HG02943 (cell line): ENCODE data around the gene KANSL3.
"Not testable (repeated sequence)": the region's sequence is repeated elsewhere in the genome, so short reads cannot be mapped to it uniquely, and the experiment has no call there.

ENCODE experiments used
- ATAC-seq: cut with Tn5 transposase; IDR thresholded peaks from one replicate; pipeline ENCODE4 v1.9.1; 2021; ENCODE audit warnings: mild to moderate bottlenecking, low read depth, moderate library complexity; ENCODE audit not compliant: unreplicated experiment

KANSL3 gene

DNA sequence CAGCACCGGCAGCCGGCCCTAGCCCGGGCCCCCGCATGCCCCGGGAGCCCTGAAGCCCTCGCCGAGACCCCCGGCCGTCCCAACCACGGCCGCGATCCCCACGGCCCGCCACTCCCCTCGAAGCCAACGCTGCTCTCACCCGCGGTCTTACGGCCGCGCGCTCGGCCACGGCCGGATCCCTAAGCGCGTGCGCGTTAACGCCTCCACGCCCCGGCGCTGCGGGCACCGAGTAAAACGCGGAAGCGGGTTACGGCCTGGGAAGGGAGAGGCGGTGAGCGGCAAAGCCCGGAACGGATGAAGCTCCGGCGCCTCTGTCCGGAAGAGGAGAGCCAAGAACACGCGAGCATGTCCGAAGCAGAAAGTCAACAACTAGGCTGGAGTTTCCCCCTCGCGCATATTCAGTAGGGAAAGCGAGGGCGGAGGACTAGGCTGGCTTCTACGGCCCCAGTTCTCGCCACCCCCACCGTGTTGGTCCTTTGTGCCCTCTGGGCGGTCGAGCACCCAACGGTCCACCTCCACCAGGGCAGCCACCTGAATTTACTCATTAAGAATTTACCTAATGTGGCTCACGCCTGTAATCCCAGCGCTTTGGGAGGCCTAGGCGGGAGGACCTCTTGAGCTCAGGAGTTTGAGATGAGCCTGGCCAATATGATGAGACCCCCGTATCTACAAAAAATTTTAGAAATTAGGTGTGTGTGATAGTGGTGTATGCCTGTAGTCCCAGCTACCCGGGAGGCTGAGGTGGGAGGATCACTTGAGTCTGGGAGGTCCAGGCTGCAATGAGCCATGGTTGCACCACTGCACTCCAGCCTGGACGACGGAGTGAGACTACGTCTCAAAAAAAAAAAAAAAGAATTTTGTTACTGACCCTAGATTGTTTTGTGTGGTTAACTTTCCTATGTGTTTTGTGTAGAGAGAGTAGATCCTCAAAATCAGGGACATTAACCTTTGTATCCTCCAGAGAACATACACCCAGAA is at the start of gene KANSL3:
Gene KANSL3 (minus strand): TSS at position 169 of the 978 bp plus-strand sequence. CDS start 1,177 bp downstream, outside the sequence.
- peak; percentile 67 for ATAC-seq

DNA sequence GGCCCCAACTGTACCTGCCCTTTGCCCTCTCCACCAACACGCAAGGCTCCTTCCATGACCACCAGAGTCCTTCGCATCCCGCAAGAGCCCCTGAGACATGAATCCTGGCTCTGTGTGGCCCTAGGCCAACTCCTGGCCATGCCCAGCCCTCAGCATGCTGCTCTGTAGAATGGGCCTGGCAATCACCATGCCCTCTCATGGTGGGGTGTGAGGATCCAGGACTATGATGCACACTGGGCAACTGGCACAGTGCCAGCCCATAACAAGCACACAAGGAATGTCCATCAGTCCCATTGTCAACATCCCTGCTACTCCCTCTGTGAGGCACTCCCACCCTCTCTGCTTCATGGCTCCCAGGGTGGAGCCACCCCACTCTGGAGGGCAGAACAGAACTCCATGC is 49.2 kb upstream of the KANSL3 start:
- ATAC-seq: no peak

DNA sequence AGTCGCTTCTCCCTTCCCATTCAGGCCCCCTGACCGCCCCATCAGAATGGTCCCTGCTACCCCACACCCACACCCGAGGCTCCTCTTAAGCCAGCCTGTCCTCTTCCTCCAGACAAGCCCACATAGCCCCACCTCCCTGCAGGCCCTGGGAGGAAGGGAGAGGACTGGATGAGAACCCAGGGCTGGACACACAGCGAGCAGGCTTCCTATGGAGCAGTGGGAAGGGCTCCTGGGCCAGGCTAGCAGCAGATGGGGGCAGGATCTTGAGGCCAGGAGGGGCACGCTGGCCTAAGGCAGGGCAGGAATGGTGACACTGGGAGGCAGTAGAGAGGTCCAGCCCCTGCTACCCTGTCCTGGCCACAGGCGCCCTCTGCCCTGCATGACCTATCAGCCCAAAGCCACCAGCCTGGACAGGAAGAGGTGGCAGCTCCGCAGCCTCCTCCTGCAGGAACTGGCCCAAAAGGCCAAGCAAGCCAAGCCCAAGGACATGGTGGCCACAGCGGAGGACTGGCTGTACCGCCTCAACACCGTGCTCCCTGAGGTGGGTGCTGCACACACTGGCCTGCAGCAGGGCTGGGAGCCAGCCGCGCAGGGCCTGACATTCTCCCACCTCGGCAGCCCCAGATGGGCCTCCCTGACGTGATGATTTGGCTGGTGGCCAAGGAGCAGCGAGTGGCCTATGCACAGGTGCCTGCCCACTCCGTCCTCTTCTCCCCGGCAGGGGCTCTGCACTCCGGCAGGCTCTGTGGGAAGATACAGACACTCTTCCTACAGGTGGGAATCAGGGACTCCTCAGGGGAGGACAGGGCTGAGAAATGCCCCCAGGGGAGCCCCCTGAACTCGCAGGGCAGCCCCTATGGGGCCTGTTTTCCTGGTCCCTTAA is 47.7 kb upstream of the KANSL3 start:
- ATAC-seq: no peak

DNA sequence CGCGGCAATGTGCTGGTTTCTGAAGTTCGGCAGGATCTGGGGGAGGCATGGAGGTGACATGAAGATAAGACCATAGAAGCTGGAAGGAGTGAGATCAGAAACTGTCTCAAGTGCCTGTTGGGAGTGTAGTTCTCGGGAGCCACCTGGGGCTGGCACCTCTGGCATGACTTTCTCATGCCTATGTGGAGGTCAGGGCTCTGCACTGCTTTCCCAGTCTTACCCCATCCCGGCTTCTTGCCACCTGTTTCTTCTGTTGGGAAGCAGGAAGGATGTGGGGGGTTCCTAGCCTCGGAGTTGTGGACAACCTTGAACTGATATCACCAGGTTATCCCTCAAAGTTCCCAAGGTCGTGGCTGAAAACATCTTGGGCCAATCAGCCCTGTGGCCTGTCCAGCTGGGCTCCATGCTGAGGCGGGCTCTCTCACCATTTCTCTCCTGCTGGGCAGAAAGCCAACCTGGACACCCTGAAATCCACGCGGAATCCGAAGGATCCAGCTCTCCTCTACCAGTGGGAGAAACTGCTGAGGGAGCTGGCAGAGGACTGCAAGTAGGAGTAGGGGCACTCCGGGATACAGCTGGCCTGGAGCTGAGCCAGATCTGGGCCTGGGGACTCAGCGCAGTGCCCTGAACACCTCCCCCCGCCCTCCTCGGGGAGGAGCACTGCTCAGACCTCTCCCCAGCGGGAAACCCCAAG is 46.9 kb upstream of the KANSL3 start:
- no peak for ATAC-seq

DNA sequence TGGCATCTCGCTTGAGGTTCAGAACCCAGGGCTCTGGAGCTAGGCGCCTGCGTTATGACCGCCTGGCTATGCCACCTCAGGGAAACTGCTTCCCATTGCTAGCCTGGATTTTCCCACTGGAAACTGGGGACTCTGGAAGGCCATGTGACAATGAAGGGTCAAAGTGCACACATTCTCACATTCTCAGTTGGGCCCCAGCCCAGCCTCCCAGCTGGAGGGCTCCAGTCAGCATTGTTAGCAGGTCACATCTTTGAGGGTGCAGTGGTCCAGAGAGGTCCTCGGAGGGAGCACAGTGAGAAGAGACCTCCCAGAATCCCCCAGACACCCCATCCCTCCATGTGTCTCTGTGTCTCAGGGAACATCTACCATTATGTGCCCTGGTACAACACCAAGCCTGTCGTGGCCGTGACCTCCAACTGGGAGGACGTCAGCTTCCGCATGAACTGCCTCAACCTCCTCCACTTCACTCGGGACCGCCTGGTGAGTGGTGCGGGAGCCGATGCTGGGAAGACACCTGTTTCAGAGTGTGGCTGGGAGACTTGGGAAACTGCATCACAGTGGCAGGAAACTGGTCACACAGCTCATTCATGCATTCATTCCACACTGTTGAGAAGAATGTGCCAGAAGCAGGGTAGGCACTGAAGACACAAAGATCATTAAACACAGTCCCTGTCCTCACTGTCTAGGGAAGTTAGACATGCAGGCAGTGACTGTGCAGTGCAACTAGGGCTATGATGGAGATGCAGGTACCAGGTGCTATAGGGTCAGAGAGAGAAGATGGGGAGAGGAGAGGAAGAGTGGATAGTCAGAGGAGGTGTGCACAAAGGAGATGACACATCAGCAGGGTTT is 46.1 kb upstream of the KANSL3 start:
- ATAC-seq: no peak

DNA sequence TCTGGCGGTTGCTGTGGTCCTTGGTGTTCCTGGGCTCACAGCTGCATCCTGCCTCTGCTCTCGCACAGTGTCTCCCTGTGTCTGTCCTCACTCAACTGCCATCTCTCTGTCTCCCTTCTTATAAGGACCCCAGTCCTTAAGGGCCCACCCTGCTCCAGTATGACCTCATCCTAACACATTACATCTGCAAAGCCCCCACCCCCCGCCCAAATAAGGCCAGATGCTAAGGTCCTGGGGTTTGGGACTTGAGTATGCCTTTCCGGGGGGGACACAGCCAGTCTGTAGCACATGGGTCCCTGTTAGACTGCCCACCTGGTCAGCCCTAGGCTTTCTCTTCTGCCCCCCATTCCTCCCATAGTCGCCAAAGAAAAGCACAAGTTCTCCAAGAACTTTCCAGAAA is 45.2 kb upstream of the KANSL3 start:
- ATAC-seq: no peak

DNA sequence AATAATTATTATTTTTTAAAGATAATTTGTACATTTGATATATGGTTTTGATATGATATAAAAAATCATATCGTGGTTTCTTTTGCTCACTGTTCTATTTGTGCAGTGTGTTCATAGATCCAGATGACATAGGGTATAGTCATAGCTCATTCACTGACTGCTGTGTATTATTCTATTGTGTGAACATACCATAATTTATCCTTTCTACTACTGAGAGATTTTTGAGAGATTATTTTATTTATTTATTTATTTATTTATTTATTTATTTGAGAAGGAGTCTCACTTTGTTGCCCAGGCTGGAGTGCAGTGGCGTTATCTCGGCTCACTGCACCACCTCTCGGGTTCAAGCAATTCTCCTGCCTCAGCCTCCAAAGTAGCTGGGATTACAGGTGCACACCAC is 43.4 kb upstream of the KANSL3 start:
- no peak for ATAC-seq

DNA sequence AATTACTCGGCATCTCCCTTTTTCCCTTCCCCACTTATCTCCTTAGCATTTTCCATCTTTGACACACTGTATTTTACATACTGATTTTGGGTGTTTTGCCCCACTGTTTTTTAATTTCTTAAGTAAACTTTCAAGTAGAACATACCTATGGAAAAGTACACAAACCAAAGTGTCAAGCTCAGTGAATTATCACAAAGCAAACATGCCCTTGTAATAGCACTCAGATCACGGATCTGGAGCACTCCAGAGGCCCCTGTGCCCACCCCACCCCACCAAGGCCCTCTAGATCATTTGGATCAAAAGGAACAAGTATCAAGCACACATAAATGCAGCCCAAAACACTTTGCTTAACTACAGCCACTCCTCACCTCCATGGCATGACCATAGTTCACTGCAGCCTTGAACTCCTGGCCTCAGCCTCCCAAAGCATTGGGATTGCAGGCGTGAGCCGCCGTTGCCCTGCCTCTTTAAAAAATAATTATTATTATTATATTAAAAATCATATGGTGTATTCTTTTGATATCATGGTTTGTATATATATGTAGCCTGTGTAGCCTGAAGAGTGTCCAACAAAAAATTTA is 42.5 kb upstream of the KANSL3 start:
- no peak for ATAC-seq

DNA sequence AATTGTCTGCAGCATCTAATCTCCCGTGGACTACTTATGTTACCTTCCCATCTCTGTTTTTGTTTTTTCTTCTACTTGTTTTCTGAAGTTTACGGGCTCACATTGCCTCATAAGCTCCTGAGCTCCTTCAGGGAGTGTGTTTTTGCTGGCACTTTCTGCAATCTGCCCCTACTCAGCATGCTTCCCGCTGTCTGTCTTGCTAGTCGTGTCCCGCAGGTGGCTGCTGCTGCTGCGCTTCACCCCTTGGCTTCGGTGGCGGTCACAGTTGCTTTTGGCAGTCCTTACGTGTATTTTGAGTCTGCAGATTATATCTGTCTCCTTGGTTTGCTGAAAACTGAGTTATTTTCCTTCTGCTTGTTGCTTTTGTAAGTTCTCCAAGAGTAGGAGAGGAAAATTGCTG is 41.7 kb upstream of the KANSL3 start:
- no peak for ATAC-seq

DNA sequence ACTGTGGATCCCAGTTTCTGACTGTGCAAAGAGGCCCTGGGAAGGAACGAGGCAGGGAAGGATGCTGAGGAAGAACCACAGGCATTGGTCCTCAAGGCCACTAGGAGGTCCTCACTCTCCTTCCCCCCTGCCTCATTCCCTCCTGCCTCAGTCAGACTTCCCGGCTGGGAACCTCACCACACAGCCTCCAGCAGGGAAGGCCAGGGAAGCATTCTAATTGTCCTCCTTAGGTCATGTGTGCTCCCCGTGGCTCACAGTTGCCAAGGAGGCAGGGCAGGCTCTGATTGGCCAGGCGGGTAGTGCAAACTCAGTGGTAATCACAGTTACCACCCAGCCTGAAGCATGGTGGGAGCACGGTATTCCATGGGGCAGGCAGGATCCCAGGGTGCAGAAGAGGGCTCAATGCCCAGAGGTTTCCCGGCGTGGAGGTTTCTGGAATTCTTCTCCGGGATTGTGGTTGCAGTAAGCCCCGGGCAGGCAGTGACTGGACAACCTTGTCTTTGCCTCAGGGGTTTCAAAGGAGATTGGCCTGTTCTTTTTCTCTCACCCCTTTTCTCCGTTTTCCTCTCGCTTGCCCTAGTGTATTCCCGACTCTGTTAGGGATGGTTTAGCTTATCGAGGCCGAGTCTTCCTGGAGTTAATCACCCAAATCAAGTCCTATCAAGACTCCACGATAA is 31.6 kb upstream of the KANSL3 start:
- ATAC-seq: no peak

DNA sequence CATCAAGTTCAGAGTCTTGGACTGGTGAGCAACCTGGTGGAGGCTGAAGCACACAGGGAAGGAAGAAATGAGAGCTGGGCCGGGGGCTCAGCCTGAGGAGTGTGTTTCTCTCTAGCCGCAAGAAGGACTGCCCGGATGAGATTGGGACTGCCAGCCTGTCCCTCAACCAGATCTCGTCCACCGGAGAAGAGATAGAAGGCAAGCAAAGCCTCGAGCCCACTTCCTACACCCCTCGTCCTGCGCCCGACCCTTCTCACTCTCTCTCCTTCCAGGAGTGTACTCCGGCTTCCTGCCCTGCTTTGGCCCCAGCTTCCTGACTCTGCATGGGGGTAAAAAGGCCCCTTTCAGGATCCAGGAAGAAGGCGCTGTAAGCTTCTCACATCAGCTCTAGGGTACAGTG is 30.7 kb upstream of the KANSL3 start:
- ATAC-seq: no peak

DNA sequence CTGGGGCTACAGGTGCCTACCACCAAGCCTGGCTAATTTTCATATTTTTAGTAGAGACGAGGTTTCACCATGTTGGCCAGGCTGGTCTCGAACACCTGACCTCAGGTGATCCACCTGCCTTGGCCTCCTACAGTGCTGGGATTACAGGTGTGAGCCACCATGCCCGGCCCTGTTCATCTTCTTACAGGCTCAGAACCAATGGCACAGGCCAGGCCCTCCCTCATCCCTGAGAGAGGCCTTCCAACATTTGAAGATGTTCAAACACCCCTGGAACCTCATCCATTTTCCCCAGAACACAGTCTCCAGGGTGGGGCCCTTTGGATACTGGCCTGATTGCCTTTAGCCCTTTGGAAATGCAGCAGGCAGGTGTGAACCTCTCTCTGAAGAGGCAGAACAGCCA is 27.6 kb upstream of the KANSL3 start:
- ATAC-seq: not testable (repeated sequence)

DNA sequence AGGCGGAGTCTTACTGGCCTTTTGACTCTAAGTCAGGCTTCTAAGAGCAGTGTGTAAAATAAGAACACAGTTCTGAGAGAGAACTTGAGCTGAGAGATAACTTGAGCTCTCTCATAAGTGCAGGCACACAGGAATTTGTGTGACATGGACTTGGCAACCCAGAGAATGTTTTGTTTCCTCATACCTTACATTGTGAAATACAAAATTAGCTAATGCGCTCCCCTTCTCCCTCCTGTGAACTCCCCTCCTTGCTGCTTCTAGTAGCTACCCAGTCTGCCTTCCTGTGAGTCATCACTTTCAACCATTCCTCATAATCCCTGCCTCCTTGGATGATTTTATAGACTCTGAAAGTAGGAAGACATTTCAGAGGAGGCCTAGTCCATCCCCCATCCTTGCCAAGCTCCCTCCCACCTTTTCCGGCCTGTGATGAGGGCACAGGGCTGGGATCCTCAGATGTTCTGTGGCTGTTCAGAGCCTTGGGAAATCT is 27.0 kb upstream of the KANSL3 start:
- no peak for ATAC-seq

DNA sequence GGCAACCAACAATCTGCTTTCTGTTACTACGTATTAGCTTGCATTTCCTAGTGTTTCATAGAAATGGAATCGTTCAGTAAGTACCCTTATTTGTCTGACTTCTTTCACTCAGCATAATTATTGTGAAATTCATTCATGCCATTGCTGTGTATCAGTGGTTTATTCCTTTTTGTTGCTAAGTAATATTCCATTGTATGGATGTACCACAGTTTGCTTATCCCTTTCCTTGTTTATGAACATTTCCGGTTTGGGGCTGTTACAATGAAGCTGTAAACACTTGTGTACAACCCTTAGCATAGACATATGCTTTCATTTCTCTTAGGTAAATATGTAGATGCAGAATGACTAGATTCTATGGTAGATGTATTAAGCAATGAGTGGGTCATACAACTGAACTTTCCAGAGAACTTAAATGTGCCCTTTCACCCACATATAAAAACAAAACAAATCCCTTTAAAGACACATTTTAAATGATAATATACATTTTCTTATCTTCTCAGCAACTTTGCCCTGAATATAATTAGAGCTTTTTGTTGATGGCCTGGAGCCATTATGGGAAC is 26.3 kb upstream of the KANSL3 start:
- ATAC-seq: no peak

DNA sequence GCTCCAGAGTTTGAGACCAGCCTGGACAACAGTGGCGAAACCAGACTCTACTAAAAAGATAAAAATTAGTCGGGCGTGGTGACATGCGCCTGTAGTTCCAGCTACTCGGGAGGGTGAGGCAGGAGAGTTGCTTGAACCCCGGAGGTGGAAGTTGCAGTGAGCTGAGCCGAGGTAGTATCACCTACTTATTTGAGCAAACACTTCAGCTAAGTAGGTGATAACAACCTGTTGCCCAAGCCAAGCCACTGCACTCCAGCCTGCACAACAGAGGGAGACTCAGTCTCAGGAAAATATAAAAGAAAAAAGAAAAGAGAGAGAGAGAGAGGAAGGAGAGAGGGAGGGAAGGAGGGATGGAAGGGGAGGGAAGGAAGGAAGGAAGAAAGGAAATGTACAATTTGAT is 25.7 kb upstream of the KANSL3 start:
- no peak for ATAC-seq

DNA sequence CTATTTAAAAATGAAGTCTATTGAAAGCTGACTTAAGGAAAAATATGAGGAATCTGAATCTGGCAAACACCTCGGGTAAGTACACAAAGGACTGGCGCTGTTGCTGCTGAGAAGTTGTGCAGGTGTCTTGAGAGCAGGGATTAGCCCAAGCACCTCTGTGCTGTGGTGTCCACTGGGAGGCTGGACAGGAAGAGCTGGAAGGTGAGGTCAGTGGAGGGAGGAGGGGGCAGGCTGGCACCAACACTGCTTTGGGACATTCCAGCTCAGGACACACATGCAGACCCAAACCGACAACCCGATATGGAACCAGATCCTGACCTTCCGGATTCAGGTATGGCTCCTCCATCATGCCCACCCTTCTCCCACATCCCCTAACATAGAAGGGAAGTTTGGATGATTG is 25.1 kb upstream of the KANSL3 start:
- no peak for ATAC-seq

DNA sequence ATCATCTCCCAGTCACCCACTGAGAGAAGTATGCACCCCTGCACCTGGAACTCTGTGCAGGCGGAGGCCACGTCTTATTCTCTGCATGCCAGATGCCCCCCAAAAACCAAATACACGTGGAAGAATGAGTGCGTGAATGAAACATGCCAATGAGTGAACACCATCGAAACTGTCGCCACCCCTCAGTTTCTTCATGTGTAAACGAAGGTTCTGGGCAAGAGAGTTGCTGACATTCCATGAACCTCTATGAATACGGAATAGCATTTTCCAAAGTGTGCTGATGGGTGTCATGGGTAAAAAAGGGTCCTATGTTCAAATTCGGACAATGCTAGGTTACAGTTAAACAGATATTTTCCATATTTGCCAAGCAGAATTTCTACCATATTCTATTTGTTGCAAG is 24.2 kb upstream of the KANSL3 start:
- no peak for ATAC-seq

DNA sequence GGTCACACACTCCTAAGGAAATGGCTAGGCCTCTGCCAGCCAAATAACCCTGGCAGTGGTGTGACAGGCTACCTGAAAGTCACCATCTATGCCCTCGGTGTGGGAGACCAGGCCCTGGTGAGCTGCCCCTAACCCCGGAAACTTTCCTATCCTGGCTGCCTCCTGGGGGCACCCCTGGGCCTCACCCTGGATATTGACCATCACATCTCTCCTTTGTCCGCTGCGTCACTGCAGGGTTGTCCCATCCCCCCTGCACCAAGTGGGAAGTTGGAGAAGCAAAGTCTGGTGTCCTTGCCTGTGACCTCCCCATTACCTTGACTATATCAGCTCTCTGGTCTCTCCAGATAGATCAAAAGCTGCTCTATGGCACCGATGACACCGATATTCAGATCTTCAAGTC is 23.2 kb upstream of the KANSL3 start:
- no peak for ATAC-seq
